ENCODE data around the gene MGLL. TPM values are rescaled to one million over a fixed set of nuclear protein-coding genes. Genes with fewer than 3 reads are reported as not detected.

Gene MGLL
- total and polyA plus RNA-seq, 10 donors = 11.0 to 134 (median 80.7) TPM

DNA sequence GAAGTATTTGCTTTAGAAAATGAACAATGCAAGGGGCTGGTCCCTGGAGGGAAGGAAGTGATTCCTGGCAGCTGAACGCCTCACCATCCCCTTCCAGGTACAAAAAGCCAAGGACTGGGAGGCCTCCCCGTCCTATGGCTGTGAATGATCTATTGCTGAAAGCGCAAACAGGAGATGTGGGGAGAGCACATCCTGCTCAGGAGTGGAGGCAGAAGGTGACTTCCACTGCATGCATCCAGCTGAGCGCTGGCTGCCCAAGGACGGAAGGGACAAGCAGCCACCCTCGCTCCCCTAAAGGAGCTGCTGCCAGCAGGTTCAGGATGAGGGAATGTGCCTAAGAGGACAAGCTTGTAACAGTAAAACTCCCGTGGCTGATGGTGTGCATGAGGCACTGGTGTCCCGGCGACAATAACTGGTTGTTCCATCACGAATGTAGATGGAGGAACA is 108.2 kb downstream of the MGLL start:
- Histone ChIP-seq H3K4me1 (peaks cover 3 to 88% (median 45%) of the 10 kb centered on the region in 6 donors), H3K27ac (peak overlapping the region in 7 of 8 donors; percentile 46 to 90 (median 77)), H3K4me3 (peak overlapping the region in 1 of 8 donors; percentile 6), H3K9me3 (no peaks in the 10 kb centered on the region), H3K36me3 (peaks cover 0 to 16% (median 0%) of the 10 kb centered on the region in 6 donors), H3K27me3 (replicated peaks in 1 of 7) (no peaks in the 10 kb centered on the region)
- DNase-seq = peak; percentile 82
- intact Hi-C loops (cut with DNase I; ENCODE audit: low total_unique reads) = no loop called here
- 52 to 71% (median 60%) methylated on average over 10 of the region's 10 CpGs for WGBS, 5 donors
- TF ChIP-seq, protein P1, sequence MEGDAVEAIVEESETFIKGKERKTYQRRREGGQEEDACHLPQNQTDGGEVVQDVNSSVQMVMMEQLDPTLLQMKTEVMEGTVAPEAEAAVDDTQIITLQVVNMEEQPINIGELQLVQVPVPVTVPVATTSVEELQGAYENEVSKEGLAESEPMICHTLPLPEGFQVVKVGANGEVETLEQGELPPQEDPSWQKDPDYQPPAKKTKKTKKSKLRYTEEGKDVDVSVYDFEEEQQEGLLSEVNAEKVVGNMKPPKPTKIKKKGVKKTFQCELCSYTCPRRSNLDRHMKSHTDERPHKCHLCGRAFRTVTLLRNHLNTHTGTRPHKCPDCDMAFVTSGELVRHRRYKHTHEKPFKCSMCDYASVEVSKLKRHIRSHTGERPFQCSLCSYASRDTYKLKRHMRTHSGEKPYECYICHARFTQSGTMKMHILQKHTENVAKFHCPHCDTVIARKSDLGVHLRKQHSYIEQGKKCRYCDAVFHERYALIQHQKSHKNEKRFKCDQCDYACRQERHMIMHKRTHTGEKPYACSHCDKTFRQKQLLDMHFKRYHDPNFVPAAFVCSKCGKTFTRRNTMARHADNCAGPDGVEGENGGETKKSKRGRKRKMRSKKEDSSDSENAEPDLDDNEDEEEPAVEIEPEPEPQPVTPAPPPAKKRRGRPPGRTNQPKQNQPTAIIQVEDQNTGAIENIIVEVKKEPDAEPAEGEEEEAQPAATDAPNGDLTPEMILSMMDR (IDR thresholded peaks at IDR 0.05 in 8 of 11, conservative IDR thresholded peaks at IDR 0.05 in 3 of 11) = no peak
- TF ChIP-seq POLR2AphosphoS5 (IDR thresholded peaks at IDR 0.05) (peak; percentile 54 to 88 (median 86)), POLR2A (IDR thresholded peaks at IDR 0.05) (no peak)

DNA sequence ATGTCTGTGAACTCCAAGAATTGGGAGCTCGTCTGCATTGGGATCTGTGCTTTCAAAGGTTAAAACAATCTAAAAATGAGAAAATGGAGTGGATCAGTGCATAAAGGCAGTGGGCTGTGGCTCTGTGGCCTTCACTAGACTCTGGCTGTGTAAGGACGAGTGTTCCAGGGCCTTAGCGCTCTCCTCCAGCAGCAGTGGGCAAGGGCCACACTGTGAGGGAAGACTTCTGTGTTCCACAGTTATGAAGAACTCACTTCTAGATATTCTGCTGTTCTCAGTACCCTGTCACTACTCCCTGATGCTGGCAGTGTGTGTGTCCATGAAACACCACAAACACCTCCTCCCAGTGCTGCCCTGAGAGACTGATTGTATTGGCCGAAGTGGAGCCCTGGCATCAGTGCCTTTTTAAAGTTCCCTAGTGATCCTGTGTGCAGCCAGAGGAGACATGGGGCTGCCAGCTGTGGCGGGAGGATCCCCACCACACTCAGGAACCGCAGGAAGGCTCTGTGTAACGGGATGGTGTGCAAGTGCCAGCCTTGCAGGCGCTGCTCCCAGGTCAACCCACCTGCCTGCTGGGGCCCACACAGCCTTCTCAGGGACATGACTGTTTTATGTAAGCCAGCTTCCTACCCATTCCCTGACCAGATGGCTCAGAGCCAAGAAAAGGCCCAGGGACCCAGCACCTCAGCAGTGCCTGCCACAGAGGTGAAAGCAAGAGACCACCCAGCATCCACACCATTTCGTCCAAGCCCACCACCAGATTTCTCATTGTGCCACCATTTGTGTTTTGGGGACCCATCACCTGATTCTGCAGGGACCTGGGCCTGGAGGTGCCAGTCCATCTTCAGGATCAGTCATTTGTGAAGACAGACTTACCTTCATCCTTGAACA is 109.2 kb downstream of the MGLL start:
- 60 to 79% (median 71%) methylated on average over 8 to 9 of the region's 9 CpGs for WGBS, 5 donors
- Histone ChIP-seq H3K4me1 (peaks cover 3 to 97% (median 50%) of the 10 kb centered on the region in 6 donors), H3K4me3 (peak overlapping the region in 1 of 8 donors; percentile 6), H3K9me3 (no peaks in the 10 kb centered on the region), H3K27ac (peak overlapping the region; percentile 9 to 90 (median 76)), H3K27me3 (replicated peaks in 1 of 7) (no peaks in the 10 kb centered on the region), H3K36me3 (peaks cover 0 to 7% (median 0%) of the 10 kb centered on the region in 6 donors)
- intact Hi-C loops (cut with DNase I; ENCODE audit: low total_unique reads) = no loop called here
- peak; percentile 58 for DNase-seq
- TF ChIP-seq POLR2AphosphoS5 (IDR thresholded peaks at IDR 0.05) (peak in 1 of 3 donors; percentile 16), POLR2A (IDR thresholded peaks at IDR 0.05) (no peak)
- TF ChIP-seq, protein P1 (IDR thresholded peaks at IDR 0.05 in 8 of 11, conservative IDR thresholded peaks at IDR 0.05 in 3 of 11) = no peak

DNA sequence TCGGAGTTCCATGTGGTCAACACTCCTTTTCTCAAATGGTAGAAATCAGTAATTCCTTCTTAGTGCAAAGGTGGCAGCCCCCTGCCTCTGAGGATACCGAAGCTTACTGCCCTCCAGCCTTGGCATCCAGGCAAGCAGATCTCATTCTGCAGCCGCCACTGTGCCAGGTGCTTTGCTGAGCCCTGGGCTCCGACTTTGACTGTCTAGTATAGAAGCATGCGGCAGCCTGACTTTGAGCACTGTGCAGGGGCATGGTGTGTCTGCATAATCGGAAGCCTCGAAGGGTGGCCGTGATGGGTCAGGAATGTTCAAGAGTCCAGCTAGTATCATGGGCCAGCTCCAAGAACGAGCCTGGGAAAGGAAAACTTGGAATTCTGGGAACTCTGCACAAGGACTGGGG is 109.9 kb downstream of the MGLL start:
- Histone ChIP-seq H3K27me3 (replicated peaks in 1 of 7) (no peaks in the 10 kb centered on the region), H3K27ac (peak overlapping the region in 7 of 8 donors; percentile 9 to 90 (median 77)), H3K4me1 (peaks cover 3 to 98% (median 54%) of the 10 kb centered on the region in 6 donors), H3K4me3 (peak overlapping the region in 1 of 8 donors; percentile 6), H3K36me3 (peaks cover 0 to 7% (median 0%) of the 10 kb centered on the region in 6 donors), H3K9me3 (no peaks in the 10 kb centered on the region)
- intact Hi-C loops (cut with DNase I; ENCODE audit: low total_unique reads) = no loop called here
- DNase-seq = peak; percentile 49
- WGBS, 5 donors = 59 to 89% (median 89%) methylated on average over 9 of the region's 9 CpGs
- no peak for TF ChIP-seq POLR2A (IDR thresholded peaks at IDR 0.05)
- no peak for TF ChIP-seq POLR2AphosphoS5 (IDR thresholded peaks at IDR 0.05)
- TF ChIP-seq, protein P1 (IDR thresholded peaks at IDR 0.05 in 8 of 11, conservative IDR thresholded peaks at IDR 0.05 in 3 of 11) = no peak

DNA sequence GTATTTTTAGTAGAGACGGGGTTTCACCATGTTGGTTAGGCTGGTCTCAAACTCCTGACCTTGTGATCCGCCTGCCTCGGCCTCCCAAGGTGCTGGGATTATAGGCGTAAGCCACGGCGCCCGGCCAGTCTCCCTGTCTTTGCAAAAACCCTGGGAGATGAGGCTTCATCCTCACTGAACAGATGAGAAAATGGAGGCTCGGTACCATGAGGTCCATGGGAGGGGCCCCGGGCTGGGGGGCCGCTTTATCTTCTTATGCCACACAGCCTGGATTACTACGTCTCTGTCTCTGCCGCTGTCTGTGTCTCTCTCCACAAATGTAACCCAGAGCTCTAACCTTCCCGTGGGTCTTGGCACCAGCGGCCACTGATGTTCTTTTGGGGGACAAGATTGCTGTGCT is 110.4 kb downstream of the MGLL start:
- H3K36me3 ChIP-seq = peaks cover 0 to 9% (median 0%) of the 10 kb centered on the region in 6 donors
- H3K4me1 ChIP-seq = peaks cover 3 to 98% (median 56%) of the 10 kb centered on the region in 6 donors
- no peaks in the 10 kb centered on the region for H3K9me3 ChIP-seq
- intact Hi-C loops (cut with DNase I; ENCODE audit: low total_unique reads) = no loop called here
- peak; percentile 32 for DNase-seq
- TF ChIP-seq POLR2AphosphoS5 (IDR thresholded peaks at IDR 0.05) (no peak), POLR2A (IDR thresholded peaks at IDR 0.05) (no peak)
- TF ChIP-seq, protein P1 (IDR thresholded peaks at IDR 0.05 in 8 of 11, conservative IDR thresholded peaks at IDR 0.05 in 3 of 11) = no peak
- peak overlapping the region in 5 of 8 donors; percentile 76 to 90 (median 78) for H3K27ac ChIP-seq
- WGBS, 5 donors = 92 to 95% (median 93%) methylated on average over 13 to 14 of the region's 14 CpGs
- H3K27me3 ChIP-seq (replicated peaks in 1 of 7) = no peaks in the 10 kb centered on the region
- no peak overlapping the region for H3K4me3 ChIP-seq
